GM19239 (cell line): ENCODE data around the gene ZNF462.
A peak's percentile ranks its signal among the peaks of the same experiment; 100 is the strongest.
"Not testable (repeated sequence)": the region's sequence is repeated elsewhere in the genome, so short reads cannot be mapped to it uniquely, and the experiment has no call there.

Experiments
- DNase-seq: peaks from one replicate; pipeline ENCODE4 v3.0.0; 2011; ENCODE audit warnings: low spot score; ENCODE audit not compliant: insufficient read length
- FAIRE-seq: peaks from 2 replicates; lab custom pipeline; 2011; peaks lifted over from hg19 to GRCh38; lab: Jason Lieb, UNC

The ZNF462 gene

GRCh38 chr9:106862821-106863720 is at the start of gene ZNF462:
TSS of gene ZNF462 (plus strand) at chr9:106863166. CDS start at chr9:106923384, 60,218 bp downstream.
- DNase-seq (no peak), FAIRE-seq (no peak)

- FAIRE-seq (no peak), DNase-seq (no peak)
Observed at GRCh38 chr9:106816524-106816923, 46.4 kb upstream of the ZNF462 start.

GRCh38 chr9:106818034-106818433 is 44.9 kb upstream of the ZNF462 start:
- DNase-seq, result no peak
- no peak for FAIRE-seq

- DNase-seq, result no peak
- no peak for FAIRE-seq
Observed at GRCh38 chr9:106820866-106821265, 42.1 kb upstream of the ZNF462 start.

- no peak for FAIRE-seq
- DNase-seq, result no peak
Observed at GRCh38 chr9:106828070-106828469, 34.9 kb upstream of the ZNF462 start.

GRCh38 chr9:106828965-106829364 is 34.0 kb upstream of the ZNF462 start:
- FAIRE-seq (no peak), DNase-seq (no peak)

GRCh38 chr9:106829666-106830408 is 33.1 kb upstream of the ZNF462 start:
- DNase-seq (no peak), FAIRE-seq (peak; percentile 8)

GRCh38 chr9:106830527-106831150 is 32.3 kb upstream of the ZNF462 start:
- FAIRE-seq (no peak), DNase-seq (no peak)

GRCh38 chr9:106834888-106835287 is 28.1 kb upstream of the ZNF462 start:
- FAIRE-seq (no peak), DNase-seq (no peak)

GRCh38 chr9:106835840-106836239 is 27.1 kb upstream of the ZNF462 start:
- FAIRE-seq (no peak), DNase-seq (no peak)

GRCh38 chr9:106843371-106843770 is 19.6 kb upstream of the ZNF462 start:
- no peak for FAIRE-seq
- DNase-seq, result no peak

GRCh38 chr9:106846307-106846706 is 16.7 kb upstream of the ZNF462 start:
- DNase-seq (no peak), FAIRE-seq (no peak)

- DNase-seq (no peak), FAIRE-seq (no peak)
Observed at GRCh38 chr9:106846857-106847256, 16.1 kb upstream of the ZNF462 start.

GRCh38 chr9:106851640-106852039 is 11.3 kb upstream of the ZNF462 start:
- FAIRE-seq, DNase-seq: not testable (repeated sequence)

- DNase-seq (no peak), FAIRE-seq (no peak)
Observed at GRCh38 chr9:106857811-106858470, 5.0 kb upstream of the ZNF462 start.

GRCh38 chr9:106859957-106860720 is 2.8 kb upstream of the ZNF462 start:
- FAIRE-seq, result no peak
- DNase-seq, result no peak

- DNase-seq, result no peak
- no peak for FAIRE-seq
Observed at GRCh38 chr9:106860721-106861639, 2.0 kb upstream of the ZNF462 start.

- DNase-seq (no peak), FAIRE-seq (no peak)
Observed at GRCh38 chr9:106861640-106862109, 1.3 kb upstream of the ZNF462 start.
